ENCODE measurements around the gene YIPF2. TPM values are rescaled to one million over a fixed set of nuclear protein-coding genes. Genes with fewer than 3 reads are reported as not detected.
A peak's percentile ranks its signal among the peaks of the same experiment; 100 is the strongest.

The YIPF2 gene
- 51.3 TPM for total RNA-seq
- long read RNA-seq, transcript YIPF2-204 (10 exons, 1,550 nt), result major isoform, 31 of 74 reads
- long read RNA-seq, transcript YIPF2-201 (10 exons, 2,087 nt), result minor isoform, 15 of 74 reads
- long read RNA-seq, partial matches to known transcripts, result 5 of 74 reads
- long read RNA-seq, other reads (novel, unspliced or antisense), result 23 of 74 reads

GRCh38 chr19:10928563-10929401, at the start of gene YIPF2, which contains the start of gene TIMM29:
YIPF2 (minus strand) TSS chr19:10928639; CDS start chr19:10928410, 229 bp downstream.
TIMM29 (plus strand) TSS chr19:10928811; CDS start chr19:10928823, 12 bp downstream.
- intact Hi-C loops (cut with DNase I), result no loop called here
- TF ChIP-seq CTCF (IDR thresholded peaks at IDR 0.05), result no peak

DNA sequence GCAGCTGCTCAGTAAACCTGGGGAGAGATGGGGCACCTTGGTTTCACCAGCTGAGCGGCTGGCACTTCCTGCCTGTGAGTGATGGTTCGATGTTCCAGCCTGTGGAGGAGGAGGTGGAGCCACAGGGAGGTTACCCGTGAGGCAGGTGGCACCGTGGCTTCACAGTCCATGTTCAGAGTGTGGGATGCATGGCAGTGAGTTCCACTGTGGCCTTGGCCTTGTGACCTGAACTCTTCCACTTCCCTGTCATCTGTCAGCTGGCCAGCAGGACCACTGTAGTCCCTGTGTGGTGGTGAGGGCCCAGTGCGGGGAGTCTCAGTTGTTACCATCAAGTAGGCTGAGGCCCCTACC, 49.3 kb upstream of the YIPF2 start:
- no peak for DNase-seq
- TF ChIP-seq CTCF (IDR thresholded peaks at IDR 0.05), result no peak
- Histone ChIP-seq H3K27ac (no peak overlapping the region), H3K9me3 (no peaks in the 10 kb centered on the region), H3K4me1 (peaks cover 34% of the 10 kb centered on the region), H3K4me3 (no peak overlapping the region), H3K27me3 (no peaks in the 10 kb centered on the region), H3K36me3 (peaks cover 5% of the 10 kb centered on the region)
- peak; percentile 16 for ATAC-seq
- intact Hi-C loops (cut with DNase I), result no loop called here

More at GRCh38 chr19:10928563-10929401, at the start of gene YIPF2, which contains the start of gene TIMM29:
- Histone ChIP-seq H3K36me3 (peaks cover 28% of the 10 kb centered on the region), H3K27me3 (no peaks in the 10 kb centered on the region), H3K4me3 (peak within 1 kb of the TSS; percentile 98), H3K4me1 (peaks cover 19% of the 10 kb centered on the region), H3K27ac (peak within 1 kb of the TSS; percentile 89), H3K9me3 (no peaks in the 10 kb centered on the region)
- DNase-seq, result peak; percentile 98
- ATAC-seq, result peak; percentile 95

DNA sequence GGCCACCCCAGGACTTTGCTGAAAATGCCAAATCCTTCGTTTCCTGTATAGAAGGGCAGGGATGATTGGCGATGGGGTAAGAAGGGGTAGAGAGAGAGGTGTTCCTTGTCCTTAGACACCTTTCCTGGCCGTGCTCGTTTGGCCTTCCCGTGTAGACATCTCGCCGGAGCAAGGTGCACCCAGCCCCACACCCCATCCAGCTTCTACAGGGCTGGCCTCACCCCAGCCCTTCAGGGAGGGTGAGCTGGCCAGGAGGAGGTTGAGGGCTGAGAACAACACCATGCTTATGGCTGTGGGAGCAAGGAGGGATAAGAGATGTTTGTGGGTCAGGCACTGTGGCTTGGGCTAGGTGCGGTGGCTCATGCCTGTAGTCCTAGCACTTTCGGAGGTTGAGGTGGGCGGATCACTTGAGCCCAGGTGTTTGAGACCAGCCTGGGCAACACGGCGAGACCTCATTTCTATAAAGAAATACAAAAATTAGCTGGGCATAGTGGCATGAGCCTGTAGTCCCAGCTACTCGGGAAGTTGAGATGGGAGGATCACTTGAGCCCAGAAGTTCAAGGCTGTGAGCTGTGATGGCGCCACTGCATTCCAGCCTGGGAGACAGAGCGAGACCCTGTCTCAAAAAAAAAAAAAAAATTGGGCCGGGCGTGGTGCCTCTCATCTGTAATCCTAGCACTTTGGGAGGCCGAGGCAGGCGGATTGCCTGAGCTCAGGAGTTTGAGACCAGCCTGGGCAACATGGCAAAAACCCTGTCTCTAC, 47.9 kb upstream of the YIPF2 start:
- DNase-seq (no peak), ATAC-seq (peak; percentile 71)
- peaks cover 34% of the 10 kb centered on the region for H3K4me1 ChIP-seq
- H3K4me3 ChIP-seq, result no peak overlapping the region
- peak overlapping the region; percentile 73 for H3K27ac ChIP-seq
- no peaks in the 10 kb centered on the region for H3K9me3 ChIP-seq
- no peaks in the 10 kb centered on the region for H3K27me3 ChIP-seq
- H3K36me3 ChIP-seq, result peaks cover 5% of the 10 kb centered on the region
- TF ChIP-seq CTCF (IDR thresholded peaks at IDR 0.05), result no peak
- intact Hi-C loops (cut with DNase I), result no loop called here

DNA sequence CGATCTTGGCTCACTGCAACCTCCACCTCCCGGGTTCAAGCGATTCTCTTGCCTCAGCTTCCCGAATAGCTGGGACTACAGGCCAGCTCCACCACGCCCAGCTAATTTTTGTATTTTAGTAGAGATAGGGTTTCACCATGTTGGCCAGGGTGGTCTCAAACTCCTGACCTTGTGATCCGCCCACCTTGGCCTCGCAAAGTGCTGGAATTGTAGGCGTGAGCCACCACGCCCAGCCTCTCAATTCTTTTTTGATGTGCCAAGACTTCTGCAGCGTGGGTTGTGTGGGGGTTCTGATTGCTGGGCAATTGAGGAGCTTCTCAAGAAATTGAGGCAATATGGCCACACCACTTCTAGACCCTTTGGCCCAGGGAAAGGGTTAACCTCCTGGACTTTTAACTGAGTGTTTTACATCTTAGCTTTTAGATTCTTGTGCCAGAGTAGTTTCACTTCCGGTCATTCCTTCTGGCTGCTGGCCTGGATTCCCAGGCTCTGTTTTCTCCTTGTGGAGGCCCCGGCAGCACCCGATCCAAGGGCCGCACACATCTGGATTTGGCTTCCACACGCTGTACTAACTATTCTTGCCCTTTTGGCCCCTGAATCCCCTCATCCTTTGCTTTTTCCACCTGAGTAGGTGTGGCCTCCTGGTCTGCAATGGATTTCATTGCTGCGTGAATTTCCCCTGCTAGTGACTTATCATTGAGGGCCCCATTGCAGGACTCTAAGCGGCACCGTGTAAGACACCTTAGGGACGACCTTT, 47.1 kb upstream of the YIPF2 start:
- Histone ChIP-seq H3K9me3 (no peaks in the 10 kb centered on the region), H3K4me1 (peaks cover 34% of the 10 kb centered on the region), H3K27me3 (no peaks in the 10 kb centered on the region), H3K36me3 (no peaks in the 10 kb centered on the region), H3K27ac (peak overlapping the region; percentile 73), H3K4me3 (no peak overlapping the region)
- peak; percentile 65 for ATAC-seq
- TF ChIP-seq CTCF (IDR thresholded peaks at IDR 0.05), result no peak
- DNase-seq, result no peak
- intact Hi-C loops (cut with DNase I), result no loop called here

DNA sequence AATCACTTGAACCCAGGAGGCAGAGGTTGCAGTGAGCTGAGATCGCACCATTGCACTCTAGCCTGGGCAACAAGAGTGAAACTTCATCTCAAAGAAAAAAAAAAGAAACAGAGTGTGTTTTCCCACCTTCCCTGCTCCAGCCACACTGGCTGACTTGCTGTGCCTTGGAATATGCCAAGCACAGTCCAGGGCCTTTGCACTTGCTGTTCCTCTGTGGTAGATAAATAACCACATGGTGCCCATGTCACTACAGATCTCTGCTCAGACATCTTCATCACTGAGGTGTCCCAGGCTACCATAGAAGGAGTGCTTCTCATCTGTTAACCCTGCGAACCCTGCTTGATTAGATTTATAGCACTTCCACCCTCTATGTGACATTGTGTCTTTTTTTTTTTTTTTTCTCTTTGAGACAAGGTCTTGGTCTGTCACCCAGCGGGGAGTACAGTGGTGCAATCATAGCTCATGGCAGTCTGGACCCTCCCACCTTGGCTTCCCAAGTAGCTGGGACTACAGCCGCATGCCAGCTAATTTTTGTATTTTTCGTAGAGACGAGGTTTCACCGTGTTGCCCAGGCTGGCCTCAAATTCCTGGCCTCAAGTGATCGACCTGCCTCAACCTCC, 42.8 kb upstream of the YIPF2 start:
- Histone ChIP-seq H3K36me3 (no peaks in the 10 kb centered on the region), H3K9me3 (no peaks in the 10 kb centered on the region), H3K4me1 (peaks cover 26% of the 10 kb centered on the region), H3K4me3 (no peak overlapping the region), H3K27me3 (no peaks in the 10 kb centered on the region), H3K27ac (no peak overlapping the region)
- ATAC-seq (no peak), DNase-seq (no peak)
- TF ChIP-seq CTCF (IDR thresholded peaks at IDR 0.05), result no peak
- intact Hi-C loops (cut with DNase I), result no loop called here
